ENCODE results near the gene BMPR1B. TPM values are rescaled to one million over a fixed set of nuclear protein-coding genes. Genes with fewer than 3 reads are reported as not detected.

The BMPR1B gene
- total RNA-seq, 2 experiments from 2014 or later = not detected

GRCh38 chr4:95120456-95120855 lies 362.7 kb downstream of the BMPR1B start:
- H3K4me3 Mint-ChIP-seq = no peak overlapping the region
- H3K36me3 Mint-ChIP-seq (ENCODE audit: low read depth) = no peaks in the 10 kb centered on the region
- Histone ChIP-seq H3K36me3 (ENCODE audit: insufficient read depth, low read length) (no peaks in the 10 kb centered on the region), H3K4me1 (ENCODE audit: insufficient read depth, low read length) (no peaks in the 10 kb centered on the region), H3K4me3 (ENCODE audit: low read length) (no peak overlapping the region), H3K9me3 (ENCODE audit: control insufficient read depth in 1 of 2, insufficient read depth in 1 of 2, low read length in 2 of 2) (no peaks in the 10 kb centered on the region), H3K27me3 (ENCODE audit: control insufficient read depth in 1 of 2, insufficient read depth in 2 of 2, low read length in 2 of 2) (no peaks in the 10 kb centered on the region), H3K27ac (ENCODE audit: low read depth in 1 of 2, low read length in 2 of 2) (no peak overlapping the region)
- no peaks in the 10 kb centered on the region for H3K9me3 Mint-ChIP-seq
- ATAC-seq (ENCODE audit: poor library complexity) = no peak
- intact Hi-C loops (cut with DNase I, micrococcal nuclease) = no loop called here
- no peak for DNase-seq
- ChIA-PET CTCF (no interaction called here), POLR2A (no interaction called here)
- H3K27me3 Mint-ChIP-seq = no peaks in the 10 kb centered on the region
- TF ChIP-seq, protein P1, sequence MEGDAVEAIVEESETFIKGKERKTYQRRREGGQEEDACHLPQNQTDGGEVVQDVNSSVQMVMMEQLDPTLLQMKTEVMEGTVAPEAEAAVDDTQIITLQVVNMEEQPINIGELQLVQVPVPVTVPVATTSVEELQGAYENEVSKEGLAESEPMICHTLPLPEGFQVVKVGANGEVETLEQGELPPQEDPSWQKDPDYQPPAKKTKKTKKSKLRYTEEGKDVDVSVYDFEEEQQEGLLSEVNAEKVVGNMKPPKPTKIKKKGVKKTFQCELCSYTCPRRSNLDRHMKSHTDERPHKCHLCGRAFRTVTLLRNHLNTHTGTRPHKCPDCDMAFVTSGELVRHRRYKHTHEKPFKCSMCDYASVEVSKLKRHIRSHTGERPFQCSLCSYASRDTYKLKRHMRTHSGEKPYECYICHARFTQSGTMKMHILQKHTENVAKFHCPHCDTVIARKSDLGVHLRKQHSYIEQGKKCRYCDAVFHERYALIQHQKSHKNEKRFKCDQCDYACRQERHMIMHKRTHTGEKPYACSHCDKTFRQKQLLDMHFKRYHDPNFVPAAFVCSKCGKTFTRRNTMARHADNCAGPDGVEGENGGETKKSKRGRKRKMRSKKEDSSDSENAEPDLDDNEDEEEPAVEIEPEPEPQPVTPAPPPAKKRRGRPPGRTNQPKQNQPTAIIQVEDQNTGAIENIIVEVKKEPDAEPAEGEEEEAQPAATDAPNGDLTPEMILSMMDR (IDR thresholded peaks at IDR 0.05) = no peak
- H3K4me1 Mint-ChIP-seq (ENCODE audit: low read depth) = no peaks in the 10 kb centered on the region
- H3K27ac Mint-ChIP-seq = no peak overlapping the region

GRCh38 chr4:95122001-95122400 lies 364.2 kb downstream of the BMPR1B start:
- ATAC-seq (ENCODE audit: poor library complexity) (no peak), DNase-seq (no peak)
- intact Hi-C loops (cut with DNase I, micrococcal nuclease) = no loop called here
- H3K27ac Mint-ChIP-seq = no peak overlapping the region
- no peaks in the 10 kb centered on the region for H3K9me3 Mint-ChIP-seq
- Histone ChIP-seq H3K4me1 (ENCODE audit: insufficient read depth, low read length) (no peaks in the 10 kb centered on the region), H3K27ac (ENCODE audit: low read depth in 1 of 2, low read length in 2 of 2) (no peak overlapping the region), H3K36me3 (ENCODE audit: insufficient read depth, low read length) (no peaks in the 10 kb centered on the region), H3K27me3 (ENCODE audit: control insufficient read depth in 1 of 2, insufficient read depth in 2 of 2, low read length in 2 of 2) (no peaks in the 10 kb centered on the region), H3K4me3 (ENCODE audit: low read length) (no peak overlapping the region), H3K9me3 (ENCODE audit: control insufficient read depth in 1 of 2, insufficient read depth in 1 of 2, low read length in 2 of 2) (no peaks in the 10 kb centered on the region)
- TF ChIP-seq, protein P1 (IDR thresholded peaks at IDR 0.05) = no peak
- H3K36me3 Mint-ChIP-seq (ENCODE audit: low read depth) = no peaks in the 10 kb centered on the region
- H3K4me1 Mint-ChIP-seq (ENCODE audit: low read depth) = no peaks in the 10 kb centered on the region
- ChIA-PET POLR2A (no interaction called here), CTCF (no interaction called here)
- no peak overlapping the region for H3K4me3 Mint-ChIP-seq
- H3K27me3 Mint-ChIP-seq = no peaks in the 10 kb centered on the region

GRCh38 chr4:95124906-95125504 lies 367.2 kb downstream of the BMPR1B start:
- ChIA-PET POLR2A (no interaction called here), CTCF (no interaction called here)
- DNase-seq (peak in 2 of 14 experiments; percentile 11 to 12), ATAC-seq (ENCODE audit: poor library complexity) (no peak)
- no peaks in the 10 kb centered on the region for H3K36me3 ChIP-seq (ENCODE audit: insufficient read depth, low read length)
- H3K9me3 ChIP-seq (ENCODE audit: control insufficient read depth in 1 of 2, insufficient read depth in 1 of 2, low read length in 2 of 2) = no peaks in the 10 kb centered on the region
- no peak overlapping the region for H3K27ac Mint-ChIP-seq
- no peak overlapping the region for H3K4me3 ChIP-seq (ENCODE audit: low read length)
- H3K9me3 Mint-ChIP-seq = no peaks in the 10 kb centered on the region
- no peaks in the 10 kb centered on the region for H3K36me3 Mint-ChIP-seq (ENCODE audit: low read depth)
- H3K27me3 ChIP-seq (ENCODE audit: control insufficient read depth in 1 of 2, insufficient read depth in 2 of 2, low read length in 2 of 2) = no peaks in the 10 kb centered on the region
- H3K4me1 ChIP-seq (ENCODE audit: insufficient read depth, low read length) = no peaks in the 10 kb centered on the region
- H3K27ac ChIP-seq (ENCODE audit: low read depth in 1 of 2, low read length in 2 of 2) = no peak overlapping the region
- intact Hi-C loops (cut with DNase I, micrococcal nuclease) = no loop called here
- H3K4me3 Mint-ChIP-seq = no peak overlapping the region
- TF ChIP-seq, protein P1 (IDR thresholded peaks at IDR 0.05) = no peak
- peaks cover 4% of the 10 kb centered on the region for H3K4me1 Mint-ChIP-seq (ENCODE audit: low read depth)
- H3K27me3 Mint-ChIP-seq = no peaks in the 10 kb centered on the region
